GM12878 (cell line): ENCODE measurements around the gene ACADM.

Source experiments
- CTCF ChIP-seq, 3 experiments: IDR thresholded peaks in 2 of 3; conservative IDR thresholded peaks in 1 of 3; 2 replicates each; pipeline ENCODE4 v1.5.1; 2011; ENCODE audit warnings: low read depth in 3 of 3, low read length in 3 of 3, mild to moderate bottlenecking in 3 of 3, control low read depth in 2 of 3, moderate library complexity in 2 of 3, inconsistent platforms in 1 of 3, mixed read lengths in 1 of 3; ENCODE audit not compliant: control insufficient read depth in 2 of 3, insufficient read depth in 1 of 3; ENCODE audit errors: extremely low read depth in 1 of 3
- EP300 ChIP-seq, 2 experiments: fragments of 150-350 bp in 1 of 2; IDR thresholded peaks; 2 replicates each; pipeline ENCODE4 v1.6.1; 2011 to 2012; ENCODE audit warnings: low read depth in 2 of 2, low read length in 2 of 2, borderline replicate concordance in 1 of 2, improper control_type of control experiment in 1 of 2, inconsistent platforms in 1 of 2; ENCODE audit not compliant: control insufficient read depth in 1 of 2
- HDAC2 ChIP-seq: fragments of 200-600 bp; sonication (generic); IDR thresholded peaks from 2 replicates; pipeline ENCODE4 v1.6.1; 2017
- MAX ChIP-seq: IDR thresholded peaks from 2 replicates; pipeline ENCODE4 v1.6.1; 2012; ENCODE audit warnings: low read depth, low read length, improper control_type of control experiment
- POLR2A ChIP-seq: IDR thresholded peaks from 2 replicates; pipeline ENCODE4 v1.6.1; 2011; ENCODE audit warnings: low read depth, mild to moderate bottlenecking, low read length
- SMAD5 ChIP-seq: IDR thresholded peaks from 2 replicates; pipeline ENCODE4 v1.6.1; 2016; ENCODE audit warnings: antibody characterized with exemption, low read depth
- SP1 ChIP-seq: IDR thresholded peaks from one replicate; pipeline ENCODE4 v1.6.1; 2011; ENCODE audit warnings: low read depth, low read length

GRCh38 chr1:75725861-75726361 is 1.4 kb downstream of the ACADM start:
- TF ChIP-seq CTCF (IDR thresholded peaks at IDR 0.05 in 2 of 3, conservative IDR thresholded peaks at IDR 0.05 in 1 of 3; ENCODE audit: control insufficient read depth in 2 of 3, extremely low read depth in 1 of 3, insufficient read depth in 1 of 3, low read depth in 3 of 3, low read length in 3 of 3) (no peak), SP1 (no peak), SMAD5 (no peak), HDAC2 (no peak), EP300 (IDR thresholded peaks at IDR 0.05; ENCODE audit: borderline replicate concordance in 1 of 2, control insufficient read depth in 1 of 2, low read depth in 2 of 2, low read length in 2 of 2) (no peak), MAX (no peak), POLR2A (no peak)
